Epithelial cell of esophagus (primary cell): ENCODE data around the gene UBTF.
A peak's percentile ranks its signal among the peaks of the same experiment; 100 is the strongest.
"Not testable (repeated sequence)": the region's sequence is repeated elsewhere in the genome, so short reads cannot be mapped to it uniquely, and the experiment has no call there.

ENCODE experiments used
- DNase-seq: peaks from one replicate; pipeline ENCODE4 v3.0.0; 2010; ENCODE audit warnings: low read depth
- H3K4me3 ChIP-seq: 2 replicates; pipeline ENCODE4 v1.5.1; 2011; ENCODE audit warnings: mild to moderate bottlenecking, low read length, control low read depth
- TF ChIP-seq, protein P1 (sequence below): IDR thresholded peaks from 2 replicates; pipeline ENCODE4 v1.5.1; 2011; ENCODE audit warnings: low read depth, mild to moderate bottlenecking, low read length, control low read depth, inconsistent platforms; ENCODE audit not compliant: insufficient read depth; ENCODE audit errors: missing control alignments

UBTF gene

DNA sequence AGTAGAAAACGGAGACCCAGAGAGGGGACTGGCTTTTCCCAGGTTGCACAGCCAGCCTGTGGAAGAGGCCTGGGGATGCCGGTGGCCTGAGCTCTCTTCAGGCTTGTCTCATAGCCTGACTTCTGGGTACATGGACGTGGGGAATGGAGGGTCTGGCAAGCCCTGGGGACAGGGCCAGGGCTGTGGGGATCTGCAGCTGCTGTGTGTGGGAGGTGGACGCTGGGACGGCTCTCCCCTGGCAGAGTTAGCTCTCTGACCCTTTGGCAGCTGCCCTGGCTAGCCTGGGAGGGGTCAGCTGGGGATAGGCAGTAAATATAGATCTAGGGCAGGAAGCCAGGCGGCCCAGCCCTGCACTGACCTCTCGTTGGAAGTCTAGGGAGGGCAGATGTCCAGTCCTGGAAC lies 28.0 kb upstream of the UBTF start:
- no peak for DNase-seq
- TF ChIP-seq, protein P1, sequence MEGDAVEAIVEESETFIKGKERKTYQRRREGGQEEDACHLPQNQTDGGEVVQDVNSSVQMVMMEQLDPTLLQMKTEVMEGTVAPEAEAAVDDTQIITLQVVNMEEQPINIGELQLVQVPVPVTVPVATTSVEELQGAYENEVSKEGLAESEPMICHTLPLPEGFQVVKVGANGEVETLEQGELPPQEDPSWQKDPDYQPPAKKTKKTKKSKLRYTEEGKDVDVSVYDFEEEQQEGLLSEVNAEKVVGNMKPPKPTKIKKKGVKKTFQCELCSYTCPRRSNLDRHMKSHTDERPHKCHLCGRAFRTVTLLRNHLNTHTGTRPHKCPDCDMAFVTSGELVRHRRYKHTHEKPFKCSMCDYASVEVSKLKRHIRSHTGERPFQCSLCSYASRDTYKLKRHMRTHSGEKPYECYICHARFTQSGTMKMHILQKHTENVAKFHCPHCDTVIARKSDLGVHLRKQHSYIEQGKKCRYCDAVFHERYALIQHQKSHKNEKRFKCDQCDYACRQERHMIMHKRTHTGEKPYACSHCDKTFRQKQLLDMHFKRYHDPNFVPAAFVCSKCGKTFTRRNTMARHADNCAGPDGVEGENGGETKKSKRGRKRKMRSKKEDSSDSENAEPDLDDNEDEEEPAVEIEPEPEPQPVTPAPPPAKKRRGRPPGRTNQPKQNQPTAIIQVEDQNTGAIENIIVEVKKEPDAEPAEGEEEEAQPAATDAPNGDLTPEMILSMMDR = no peak

DNA sequence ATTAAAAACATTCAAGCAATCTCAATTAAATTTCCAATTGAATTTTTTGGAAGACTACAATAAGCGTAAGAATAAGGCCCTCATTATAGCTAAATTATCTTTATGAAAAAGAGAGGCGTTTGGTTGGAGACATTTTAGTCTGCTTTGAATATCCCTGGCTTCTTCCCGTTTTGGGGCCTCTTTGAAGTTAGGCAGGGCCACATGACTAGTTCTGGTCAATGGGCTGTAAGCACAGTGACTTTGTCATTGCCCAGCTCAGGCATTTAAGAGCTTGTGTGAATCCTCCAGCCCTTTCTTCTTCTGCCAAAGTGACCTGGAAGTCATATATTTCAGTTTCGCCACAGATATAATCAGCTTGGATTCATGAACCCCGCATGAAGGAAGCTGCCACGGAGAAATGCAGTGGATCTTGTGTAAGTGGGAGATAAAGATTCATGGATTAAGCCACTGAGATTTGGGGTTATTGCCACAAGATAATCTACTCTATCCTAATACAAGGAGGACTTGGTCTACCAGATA lies 21.7 kb upstream of the UBTF start:
- DNase-seq = no peak
- TF ChIP-seq, protein P1 = no peak
- H3K4me3 ChIP-seq = no peak overlapping the region

More for the DNA sequence above, 28.0 kb upstream of the UBTF start:
- no peak overlapping the region for H3K4me3 ChIP-seq

DNA sequence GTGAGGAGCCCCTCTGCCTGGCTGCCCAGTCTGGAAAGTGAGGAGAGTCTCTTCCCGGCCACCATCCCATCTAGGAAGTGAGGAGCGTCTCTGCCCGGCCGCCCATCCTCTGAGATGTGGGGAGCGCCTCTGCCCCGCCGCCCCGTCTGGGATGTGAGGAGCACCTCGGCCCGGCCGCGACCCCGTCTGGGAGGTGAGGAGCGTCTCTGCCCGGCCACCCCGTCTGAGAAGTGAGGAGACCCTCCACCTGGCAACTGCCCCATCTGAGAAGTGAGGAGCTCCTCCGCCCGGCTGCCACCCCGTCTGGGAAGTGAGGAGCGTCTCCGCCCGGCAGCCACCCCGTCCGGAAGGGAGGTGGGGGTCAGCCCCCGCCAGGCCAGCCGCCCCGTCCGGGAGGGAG lies 18.4 kb upstream of the UBTF start:
- DNase-seq = not testable (repeated sequence)

DNA sequence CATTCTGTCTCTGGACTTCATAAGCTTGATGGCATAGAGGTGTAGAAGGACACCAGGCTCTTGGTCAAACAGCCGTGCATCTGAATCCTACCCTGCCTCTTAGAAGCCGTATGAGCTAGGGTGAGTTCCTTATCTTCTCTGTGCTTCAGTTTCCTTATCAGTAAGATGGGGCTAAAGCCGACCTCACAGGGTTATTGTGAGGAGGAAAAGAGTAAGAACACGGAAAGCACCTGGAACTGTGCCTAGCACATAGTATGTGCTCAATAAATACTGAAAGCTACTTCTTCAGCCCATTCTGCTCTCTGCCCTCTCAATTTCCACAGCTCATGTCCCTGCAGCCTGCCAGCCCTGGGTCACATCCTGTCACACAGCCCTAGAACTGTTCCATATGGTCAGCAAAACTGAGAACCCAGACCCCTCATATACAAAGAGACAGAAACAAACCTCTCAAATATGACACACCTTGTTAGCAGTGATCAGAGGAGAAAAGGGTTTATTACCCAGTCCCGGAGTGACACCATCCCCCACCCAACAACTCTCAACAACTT lies 17.0 kb upstream of the UBTF start:
- DNase-seq = no peak
- no peak overlapping the region for H3K4me3 ChIP-seq
- TF ChIP-seq, protein P1 = no peak

More for the DNA sequence above, 18.4 kb upstream of the UBTF start:
- not testable (repeated sequence) for H3K4me3 ChIP-seq

DNA sequence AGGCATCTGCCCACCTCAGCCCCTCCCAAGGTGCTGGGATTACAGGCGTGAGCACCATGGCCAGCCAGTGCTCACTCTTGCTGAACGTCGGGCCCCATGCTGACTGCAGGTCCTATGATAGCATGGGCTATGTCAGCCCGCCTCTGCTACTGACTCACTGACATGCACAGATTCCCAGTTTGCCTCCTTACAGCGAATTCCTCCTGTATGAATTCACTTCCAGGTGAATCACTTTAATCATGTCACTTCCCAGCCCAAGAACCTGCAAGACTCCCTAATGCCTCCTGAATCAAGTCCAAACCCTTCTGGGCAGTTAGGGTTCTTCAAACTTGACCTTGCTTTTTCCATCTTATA lies 16.1 kb upstream of the UBTF start:
- H3K4me3 ChIP-seq = no peak overlapping the region
- TF ChIP-seq, protein P1 = no peak
- peak; percentile 98 for DNase-seq

DNA sequence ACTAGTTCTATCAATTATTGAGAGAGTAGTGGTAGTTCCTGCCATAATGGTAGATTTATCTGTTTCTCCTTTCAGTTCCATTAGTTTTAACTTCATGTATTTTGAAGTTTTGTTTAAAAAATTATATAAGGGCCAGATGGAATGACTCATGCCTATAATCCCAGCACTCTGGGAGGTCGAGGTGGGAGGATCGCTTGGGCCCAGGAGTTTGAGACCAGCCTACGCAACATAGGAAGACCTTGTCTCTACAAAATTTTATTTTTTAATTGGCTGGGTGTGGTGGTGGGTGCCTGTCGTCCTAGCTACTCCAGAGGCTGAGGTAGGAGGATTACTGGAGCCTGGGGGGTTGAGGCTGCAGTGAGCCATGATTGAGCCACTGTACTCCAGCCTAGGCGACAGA lies 14.1 kb upstream of the UBTF start:
- TF ChIP-seq, protein P1 = no peak
- DNase-seq = no peak
- no peak overlapping the region for H3K4me3 ChIP-seq

DNA sequence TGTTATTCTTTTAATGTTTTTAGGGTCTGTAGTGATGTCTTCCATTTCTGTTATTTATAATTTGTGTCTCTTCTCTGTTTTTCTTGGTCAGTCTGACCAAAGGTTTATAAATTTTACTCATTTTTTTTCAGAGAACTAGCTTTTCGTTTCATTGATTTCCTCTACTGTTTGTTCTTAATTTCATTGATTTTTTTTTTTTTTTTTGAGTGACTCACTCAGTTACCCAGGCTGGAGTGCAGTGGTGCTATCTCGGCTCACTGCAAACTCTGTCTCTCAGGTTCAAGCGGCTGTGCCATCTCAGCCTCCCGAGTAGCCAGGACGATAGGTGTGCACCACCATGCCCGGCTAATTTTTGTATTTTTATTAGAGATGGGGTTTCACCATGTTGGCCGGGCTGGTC lies 12.6 kb upstream of the UBTF start:
- no peak for DNase-seq
- TF ChIP-seq, protein P1 = no peak
- H3K4me3 ChIP-seq = no peak overlapping the region
